ENCODE results near the gene NPY5R. TPM values are rescaled to one million over a fixed set of nuclear protein-coding genes. Genes with fewer than 3 reads are reported as not detected.

Gene NPY5R
- total and polyA plus RNA-seq, 3 experiments from 2014 or later: not detected

- no peaks in the 10 kb centered on the region for H3K9me3 ChIP-seq (ENCODE audit: low read length)
- H3K27ac ChIP-seq (ENCODE audit: low read depth, low read length): no peak overlapping the region
- H3K4me1 Mint-ChIP-seq: no peaks in the 10 kb centered on the region
- H3K4me1 ChIP-seq (ENCODE audit: insufficient read depth, low read length): no peaks in the 10 kb centered on the region
- no peak overlapping the region for H3K27ac Mint-ChIP-seq
- no peaks in the 10 kb centered on the region for H3K36me3 ChIP-seq (ENCODE audit: insufficient read depth, low read length)
- H3K27me3 ChIP-seq (ENCODE audit: insufficient read depth, low read length, poor library complexity, severe bottlenecking): no peaks in the 10 kb centered on the region
- CTCF ChIA-PET: no interaction called here
- H3K4me3 ChIP-seq (ENCODE audit: low read length): no peak overlapping the region
- no peak overlapping the region for H3K4me3 Mint-ChIP-seq
- no peaks in the 10 kb centered on the region for H3K36me3 Mint-ChIP-seq
- DNase-seq: no peak
- H3K9me3 Mint-ChIP-seq: peaks cover 0 to 4% (median 0%) of the 10 kb centered on the region in 5 donors
- POLR2A ChIA-PET: no interaction called here
- H3K27me3 Mint-ChIP-seq: peaks cover 2 to 6% of the 10 kb centered on the region in 2 donors
These were observed 28.3 kb downstream of the NPY5R start for GRCh38 chr4:163372029-163372428.

DNA sequence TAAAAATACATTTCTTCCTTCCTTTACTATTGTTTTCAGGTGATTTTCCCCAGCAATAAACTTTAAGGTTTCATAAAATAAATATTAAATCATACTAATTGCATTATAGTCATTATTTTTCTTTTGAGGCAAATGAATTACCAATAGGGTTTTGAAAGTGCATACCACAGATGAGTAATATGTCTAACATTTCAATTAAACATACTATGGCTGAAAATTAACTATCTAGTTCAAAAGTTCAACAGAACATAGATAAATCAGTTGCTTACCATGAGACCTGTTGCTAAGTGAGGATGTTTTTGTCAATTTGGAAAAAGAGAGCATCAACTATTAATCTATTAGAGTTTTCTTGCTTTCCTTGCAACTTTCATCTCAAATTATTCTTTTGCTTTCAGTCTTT, 35.0 kb downstream of the NPY5R start:
- H3K36me3 Mint-ChIP-seq: no peaks in the 10 kb centered on the region
- CTCF ChIA-PET: no interaction called here

GRCh38 chr4:163380703-163381102, 37.0 kb downstream of the NPY5R start:
- ChIA-PET POLR2A (no interaction called here), CTCF (no interaction called here)
- no peak overlapping the region for H3K27ac Mint-ChIP-seq
- H3K4me1 Mint-ChIP-seq: no peaks in the 10 kb centered on the region
- no peaks in the 10 kb centered on the region for H3K9me3 Mint-ChIP-seq
- Histone ChIP-seq H3K4me3 (ENCODE audit: low read length) (no peak overlapping the region), H3K27me3 (ENCODE audit: insufficient read depth, low read length, poor library complexity, severe bottlenecking) (no peaks in the 10 kb centered on the region), H3K36me3 (ENCODE audit: insufficient read depth, low read length) (no peaks in the 10 kb centered on the region), H3K9me3 (ENCODE audit: low read length) (no peaks in the 10 kb centered on the region), H3K27ac (ENCODE audit: low read depth, low read length) (no peak overlapping the region), H3K4me1 (ENCODE audit: insufficient read depth, low read length) (no peaks in the 10 kb centered on the region)
- H3K4me3 Mint-ChIP-seq: no peak overlapping the region
- no peak for DNase-seq
- H3K36me3 Mint-ChIP-seq: no peaks in the 10 kb centered on the region
- peaks cover 2 to 3% of the 10 kb centered on the region in 2 donors for H3K27me3 Mint-ChIP-seq

More for the DNA sequence above, 35.0 kb downstream of the NPY5R start:
- Histone ChIP-seq H3K9me3 (ENCODE audit: low read length) (no peaks in the 10 kb centered on the region), H3K4me1 (ENCODE audit: insufficient read depth, low read length) (no peaks in the 10 kb centered on the region), H3K4me3 (ENCODE audit: low read length) (no peak overlapping the region), H3K27ac (ENCODE audit: low read depth, low read length) (no peak overlapping the region), H3K36me3 (ENCODE audit: insufficient read depth, low read length) (no peaks in the 10 kb centered on the region), H3K27me3 (ENCODE audit: insufficient read depth, low read length, poor library complexity, severe bottlenecking) (no peaks in the 10 kb centered on the region)
- H3K4me1 Mint-ChIP-seq: no peaks in the 10 kb centered on the region
- H3K27me3 Mint-ChIP-seq: peaks cover 2 to 3% of the 10 kb centered on the region in 2 donors
- no peaks in the 10 kb centered on the region for H3K9me3 Mint-ChIP-seq
- POLR2A ChIA-PET: no interaction called here
- no peak overlapping the region for H3K4me3 Mint-ChIP-seq
- H3K27ac Mint-ChIP-seq: no peak overlapping the region
- no peak for DNase-seq

DNA sequence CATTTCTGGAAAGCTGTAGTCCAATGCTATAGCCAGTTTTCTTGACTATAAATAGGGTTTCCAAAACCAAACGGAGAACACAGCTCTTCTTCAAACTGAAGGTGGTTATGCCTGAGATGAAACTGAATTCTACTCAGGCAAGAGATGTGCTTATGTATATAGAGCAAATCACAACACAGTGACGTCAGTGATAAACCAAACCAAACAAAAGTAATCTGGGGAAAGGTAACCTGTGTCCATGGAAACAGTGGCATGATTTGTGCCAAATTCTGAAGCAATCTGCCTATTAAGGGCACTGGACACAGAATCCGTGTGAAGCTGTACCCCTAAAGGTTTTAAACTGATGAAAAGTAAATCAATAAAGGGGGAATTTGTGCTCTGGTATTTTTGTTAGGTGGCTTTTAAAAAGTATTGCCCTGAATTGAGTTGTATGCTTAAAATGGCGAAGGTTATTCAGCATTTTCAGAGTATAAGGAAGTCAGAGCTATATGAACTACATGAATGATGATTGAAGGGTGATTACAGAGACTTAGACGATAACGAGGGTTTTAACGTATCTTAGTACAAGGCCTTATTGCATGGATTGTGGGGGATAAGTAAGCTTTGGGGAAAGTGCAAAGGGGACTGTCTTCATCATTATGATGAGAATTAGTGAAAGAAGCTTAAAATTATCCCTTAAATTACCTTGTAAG, 38.6 kb downstream of the NPY5R start:
- no peaks in the 10 kb centered on the region for H3K4me1 ChIP-seq (ENCODE audit: insufficient read depth, low read length)
- H3K27me3 ChIP-seq (ENCODE audit: insufficient read depth, low read length, poor library complexity, severe bottlenecking): no peaks in the 10 kb centered on the region
- Mint-ChIP-seq H3K36me3 (no peaks in the 10 kb centered on the region), H3K4me1 (no peaks in the 10 kb centered on the region), H3K27me3 (peaks cover 3% of the 10 kb centered on the region in 2 donors), H3K4me3 (no peak overlapping the region), H3K9me3 (no peaks in the 10 kb centered on the region), H3K27ac (no peak overlapping the region)
- ChIA-PET CTCF (no interaction called here), POLR2A (no interaction called here)
- no peak for DNase-seq
- no peak overlapping the region for H3K4me3 ChIP-seq (ENCODE audit: low read length)
- H3K36me3 ChIP-seq (ENCODE audit: insufficient read depth, low read length): no peaks in the 10 kb centered on the region
- no peak overlapping the region for H3K27ac ChIP-seq (ENCODE audit: low read depth, low read length)
- no peaks in the 10 kb centered on the region for H3K9me3 ChIP-seq (ENCODE audit: low read length)

GRCh38 chr4:163384434-163384833, 40.7 kb downstream of the NPY5R start:
- no peaks in the 10 kb centered on the region for H3K36me3 Mint-ChIP-seq
- Histone ChIP-seq H3K4me1 (ENCODE audit: insufficient read depth, low read length) (no peaks in the 10 kb centered on the region), H3K4me3 (ENCODE audit: low read length) (no peak overlapping the region), H3K27ac (ENCODE audit: low read depth, low read length) (no peak overlapping the region), H3K9me3 (ENCODE audit: low read length) (no peaks in the 10 kb centered on the region), H3K27me3 (ENCODE audit: insufficient read depth, low read length, poor library complexity, severe bottlenecking) (no peaks in the 10 kb centered on the region), H3K36me3 (ENCODE audit: insufficient read depth, low read length) (no peaks in the 10 kb centered on the region)
- no peak overlapping the region for H3K4me3 Mint-ChIP-seq
- ChIA-PET POLR2A (no interaction called here), CTCF (no interaction called here)
- H3K9me3 Mint-ChIP-seq: no peaks in the 10 kb centered on the region
- H3K27ac Mint-ChIP-seq: peak overlapping the region in 1 of 8 donors; percentile 22
- DNase-seq: no peak
- peaks cover 3 to 5% of the 10 kb centered on the region in 2 donors for H3K27me3 Mint-ChIP-seq
- no peaks in the 10 kb centered on the region for H3K4me1 Mint-ChIP-seq

DNA sequence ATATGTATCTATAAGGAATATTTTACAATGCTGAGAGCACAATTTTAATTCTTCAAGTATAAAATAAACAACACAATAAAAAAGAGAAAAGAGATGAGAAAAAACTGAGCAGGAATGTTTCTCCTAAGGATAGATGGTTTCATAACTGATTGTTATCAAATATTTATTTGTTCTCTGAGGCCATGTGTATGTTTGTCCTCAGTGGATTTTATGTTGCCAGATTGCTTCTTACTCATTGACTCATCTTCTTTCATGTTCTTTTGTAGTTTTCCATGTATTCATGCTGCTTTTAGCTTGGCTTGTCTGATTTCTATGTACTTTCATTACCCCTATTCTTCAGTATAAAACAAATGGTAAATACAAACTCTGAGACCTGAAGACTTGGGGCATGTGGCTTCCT, 41.2 kb downstream of the NPY5R start:
- DNase-seq: no peak
- ChIA-PET POLR2A (no interaction called here), CTCF (no interaction called here)
- Histone ChIP-seq H3K4me1 (ENCODE audit: insufficient read depth, low read length) (no peaks in the 10 kb centered on the region), H3K9me3 (ENCODE audit: low read length) (no peaks in the 10 kb centered on the region), H3K36me3 (ENCODE audit: insufficient read depth, low read length) (no peaks in the 10 kb centered on the region), H3K4me3 (ENCODE audit: low read length) (no peak overlapping the region), H3K27me3 (ENCODE audit: insufficient read depth, low read length, poor library complexity, severe bottlenecking) (no peaks in the 10 kb centered on the region), H3K27ac (ENCODE audit: low read depth, low read length) (no peak overlapping the region)
- H3K36me3 Mint-ChIP-seq: no peaks in the 10 kb centered on the region
- no peak overlapping the region for H3K4me3 Mint-ChIP-seq
- no peaks in the 10 kb centered on the region for H3K4me1 Mint-ChIP-seq
- no peaks in the 10 kb centered on the region for H3K9me3 Mint-ChIP-seq
- H3K27me3 Mint-ChIP-seq: peaks cover 3 to 5% of the 10 kb centered on the region in 2 donors
- H3K27ac Mint-ChIP-seq: no peak overlapping the region

GRCh38 chr4:163385466-163385865, 41.8 kb downstream of the NPY5R start:
- ChIA-PET CTCF (no interaction called here), POLR2A (no interaction called here)
- Histone ChIP-seq H3K27me3 (ENCODE audit: insufficient read depth, low read length, poor library complexity, severe bottlenecking) (no peaks in the 10 kb centered on the region), H3K36me3 (ENCODE audit: insufficient read depth, low read length) (no peaks in the 10 kb centered on the region), H3K9me3 (ENCODE audit: low read length) (no peaks in the 10 kb centered on the region), H3K4me3 (ENCODE audit: low read length) (no peak overlapping the region), H3K4me1 (ENCODE audit: insufficient read depth, low read length) (no peaks in the 10 kb centered on the region), H3K27ac (ENCODE audit: low read depth, low read length) (no peak overlapping the region)
- no peaks in the 10 kb centered on the region for H3K9me3 Mint-ChIP-seq
- H3K36me3 Mint-ChIP-seq: no peaks in the 10 kb centered on the region
- H3K27ac Mint-ChIP-seq: no peak overlapping the region
- no peaks in the 10 kb centered on the region for H3K4me1 Mint-ChIP-seq
- H3K4me3 Mint-ChIP-seq: no peak overlapping the region
- H3K27me3 Mint-ChIP-seq: peaks cover under 1 to 5% of the 10 kb centered on the region in 2 donors
- DNase-seq: no peak

GRCh38 chr4:163391756-163392155, 48.1 kb downstream of the NPY5R start:
- peaks cover 0 to 2% (median 0%) of the 10 kb centered on the region in 3 donors for H3K36me3 Mint-ChIP-seq
- POLR2A ChIA-PET: no interaction called here
- H3K27ac ChIP-seq (ENCODE audit: low read depth, low read length): no peak overlapping the region
- no peaks in the 10 kb centered on the region for H3K9me3 ChIP-seq (ENCODE audit: low read length)
- H3K27me3 Mint-ChIP-seq: peaks cover 0 to 2% of the 10 kb centered on the region in 2 donors
- DNase-seq: no peak
- H3K27ac Mint-ChIP-seq: no peak overlapping the region
- no peak overlapping the region for H3K4me3 ChIP-seq (ENCODE audit: low read length)
- CTCF ChIA-PET: no interaction called here
- no peaks in the 10 kb centered on the region for H3K36me3 ChIP-seq (ENCODE audit: insufficient read depth, low read length)
- H3K4me3 Mint-ChIP-seq: no peak overlapping the region
- peaks cover 0 to 5% (median 4%) of the 10 kb centered on the region in 3 donors for H3K4me1 Mint-ChIP-seq
- no peaks in the 10 kb centered on the region for H3K9me3 Mint-ChIP-seq
- H3K4me1 ChIP-seq (ENCODE audit: insufficient read depth, low read length): no peaks in the 10 kb centered on the region
- no peaks in the 10 kb centered on the region for H3K27me3 ChIP-seq (ENCODE audit: insufficient read depth, low read length, poor library complexity, severe bottlenecking)

Measured in CD8-positive, alpha-beta memory T cell (primary cell).